Measurements from ENCODE around the gene PDE11A. TPM values are rescaled to one million over a fixed set of nuclear protein-coding genes. Genes with fewer than 3 reads are reported as not detected.

The PDE11A gene
- total and polyA plus RNA-seq, 8 donors: 0.28 to 5.0 (median 1.7) TPM

DNA sequence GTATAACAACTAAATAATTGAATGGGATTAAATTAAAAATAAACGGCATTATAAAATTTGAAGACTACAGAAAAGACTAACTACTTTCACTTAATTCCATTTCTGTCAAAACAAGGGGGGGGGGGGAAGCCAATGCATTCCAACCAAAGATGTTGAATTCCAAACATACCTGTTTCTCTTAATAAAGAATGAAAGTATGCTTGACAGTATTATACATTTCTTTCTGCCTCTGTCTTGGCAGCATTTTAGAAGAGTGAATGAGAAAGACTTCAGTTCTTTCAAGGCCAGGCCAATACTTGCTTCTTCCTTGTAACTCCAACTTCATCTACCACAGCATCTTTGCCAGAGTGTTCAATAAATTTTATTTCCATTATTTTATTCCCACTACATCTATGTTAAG is 65.9 kb downstream of the PDE11A start:
- H3K9me3 ChIP-seq: no peaks in the 10 kb centered on the region
- H3K27me3 ChIP-seq: no peaks in the 10 kb centered on the region
- DNase-seq (no peak), FAIRE-seq (no peak), ATAC-seq (no peak)
- H3K36me3 ChIP-seq: no peaks in the 10 kb centered on the region
- intact Hi-C loops (cut with DNase I): no loop called here
- no peaks in the 10 kb centered on the region for H3K4me1 ChIP-seq
- no peak overlapping the region for H3K27ac ChIP-seq
- TF ChIP-seq, protein P1, sequence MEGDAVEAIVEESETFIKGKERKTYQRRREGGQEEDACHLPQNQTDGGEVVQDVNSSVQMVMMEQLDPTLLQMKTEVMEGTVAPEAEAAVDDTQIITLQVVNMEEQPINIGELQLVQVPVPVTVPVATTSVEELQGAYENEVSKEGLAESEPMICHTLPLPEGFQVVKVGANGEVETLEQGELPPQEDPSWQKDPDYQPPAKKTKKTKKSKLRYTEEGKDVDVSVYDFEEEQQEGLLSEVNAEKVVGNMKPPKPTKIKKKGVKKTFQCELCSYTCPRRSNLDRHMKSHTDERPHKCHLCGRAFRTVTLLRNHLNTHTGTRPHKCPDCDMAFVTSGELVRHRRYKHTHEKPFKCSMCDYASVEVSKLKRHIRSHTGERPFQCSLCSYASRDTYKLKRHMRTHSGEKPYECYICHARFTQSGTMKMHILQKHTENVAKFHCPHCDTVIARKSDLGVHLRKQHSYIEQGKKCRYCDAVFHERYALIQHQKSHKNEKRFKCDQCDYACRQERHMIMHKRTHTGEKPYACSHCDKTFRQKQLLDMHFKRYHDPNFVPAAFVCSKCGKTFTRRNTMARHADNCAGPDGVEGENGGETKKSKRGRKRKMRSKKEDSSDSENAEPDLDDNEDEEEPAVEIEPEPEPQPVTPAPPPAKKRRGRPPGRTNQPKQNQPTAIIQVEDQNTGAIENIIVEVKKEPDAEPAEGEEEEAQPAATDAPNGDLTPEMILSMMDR (IDR thresholded peaks at IDR 0.05): no peak
- H3K4me3 ChIP-seq: no peak overlapping the region
- WGBS, 2 donors: 39 to 64% methylated on average over 1 of the region's 1 CpG

DNA sequence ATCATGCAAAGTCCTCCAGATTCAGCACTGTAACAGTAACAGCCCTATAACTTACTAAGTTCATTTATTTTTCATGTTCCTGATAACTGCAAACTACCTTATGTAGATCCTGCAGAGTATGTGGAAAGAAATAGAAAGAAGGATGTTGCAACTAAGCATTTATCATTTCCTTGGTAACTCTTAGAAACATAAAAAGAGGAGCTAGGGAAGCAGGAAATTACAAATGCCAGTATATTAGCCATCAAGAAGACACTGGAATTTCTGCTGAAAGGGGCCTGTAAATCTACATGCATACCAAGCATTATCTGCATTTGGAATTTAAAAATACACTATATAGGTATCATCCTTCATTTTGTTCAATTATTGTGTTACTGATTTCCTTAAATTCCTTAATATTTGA is 66.8 kb downstream of the PDE11A start:
- intact Hi-C loops (cut with DNase I): no loop called here
- H3K27ac ChIP-seq: no peak overlapping the region
- ATAC-seq (no peak), FAIRE-seq (no peak), DNase-seq (no peak)
- no peak overlapping the region for H3K4me3 ChIP-seq
- H3K4me1 ChIP-seq: no peaks in the 10 kb centered on the region
- no peaks in the 10 kb centered on the region for H3K9me3 ChIP-seq
- no peaks in the 10 kb centered on the region for H3K36me3 ChIP-seq
- TF ChIP-seq, protein P1 (IDR thresholded peaks at IDR 0.05): no peak
- no peaks in the 10 kb centered on the region for H3K27me3 ChIP-seq

DNA sequence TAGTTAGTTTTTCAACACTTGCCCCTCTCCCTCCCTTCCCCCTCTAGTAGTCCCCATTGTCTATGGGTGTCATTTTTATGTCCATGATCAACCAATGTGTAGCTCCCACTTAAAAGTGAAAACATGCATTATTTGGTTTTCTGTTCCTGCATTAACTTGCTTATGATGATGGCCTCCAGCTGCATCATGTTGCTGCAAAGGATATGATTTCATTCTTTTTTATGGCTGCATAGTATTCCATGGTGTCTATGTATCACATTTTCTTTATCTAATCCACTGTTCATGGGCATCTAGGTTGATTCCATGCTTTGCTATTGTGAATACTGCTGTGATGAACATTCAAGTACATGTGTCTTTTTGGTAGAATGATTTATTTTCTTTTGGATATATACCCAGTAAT is 70.5 kb downstream of the PDE11A start:
- no peak for FAIRE-seq
- intact Hi-C loops (cut with DNase I): no loop called here
- TF ChIP-seq, protein P1 (IDR thresholded peaks at IDR 0.05): no peak

DNA sequence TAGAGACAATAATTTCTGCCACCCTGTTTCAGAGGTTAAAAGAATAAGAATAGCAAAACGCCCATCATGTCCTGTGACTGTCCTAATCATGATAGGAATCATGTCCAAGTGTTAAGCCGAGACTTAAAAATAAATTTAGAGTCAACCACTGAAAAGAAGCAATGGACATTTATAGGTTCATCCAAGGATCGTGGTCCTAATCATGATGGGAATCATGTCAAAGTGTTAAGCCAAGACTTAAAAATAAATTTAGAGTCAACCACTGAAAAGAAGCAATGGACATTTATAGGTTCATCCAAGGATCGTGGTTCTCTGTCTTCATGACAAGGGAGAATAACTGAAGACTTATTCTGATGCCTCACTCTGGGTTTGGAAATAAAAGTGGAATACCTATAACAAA is 73.6 kb downstream of the PDE11A start:
- H3K9me3 ChIP-seq: no peaks in the 10 kb centered on the region
- ATAC-seq (no peak), FAIRE-seq (no peak), DNase-seq (no peak)
- no peaks in the 10 kb centered on the region for H3K27me3 ChIP-seq
- H3K4me1 ChIP-seq: no peaks in the 10 kb centered on the region
- 78 to 83% methylated on average over 4 of the region's 4 CpGs for WGBS, 2 donors
- no peak overlapping the region for H3K27ac ChIP-seq
- TF ChIP-seq, protein P1 (IDR thresholded peaks at IDR 0.05): no peak
- intact Hi-C loops (cut with DNase I): no loop called here
- H3K4me3 ChIP-seq: no peak overlapping the region
- H3K36me3 ChIP-seq: no peaks in the 10 kb centered on the region

More for the DNA sequence above, 70.5 kb downstream of the PDE11A start:
- no peak overlapping the region for H3K4me3 ChIP-seq
- no peak overlapping the region for H3K27ac ChIP-seq
- H3K27me3 ChIP-seq: no peaks in the 10 kb centered on the region
- DNase-seq (no peak), ATAC-seq (no peak)
- H3K9me3 ChIP-seq: no peaks in the 10 kb centered on the region
- no peaks in the 10 kb centered on the region for H3K36me3 ChIP-seq
- H3K4me1 ChIP-seq: no peaks in the 10 kb centered on the region

DNA sequence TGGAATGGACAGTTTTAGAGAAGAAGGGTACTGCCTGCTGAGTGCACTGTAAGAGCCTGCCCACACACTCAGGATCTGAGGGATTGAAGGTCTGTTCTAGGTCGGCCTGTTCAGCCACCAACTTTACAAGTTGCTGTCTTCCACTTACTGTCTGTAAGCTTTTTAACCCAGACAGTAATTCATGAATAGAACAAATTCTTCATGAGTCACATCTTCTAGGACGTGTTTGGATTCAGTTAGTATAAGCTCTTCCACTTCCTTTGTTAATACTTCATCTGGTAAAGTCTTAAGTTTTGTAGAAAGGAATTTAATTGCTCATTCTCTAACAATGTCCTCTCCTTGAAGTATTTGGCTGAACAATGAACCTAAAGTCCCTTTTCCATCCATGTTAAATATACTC is 74.6 kb downstream of the PDE11A start:
- WGBS, 2 donors: 76 to 78% methylated on average over 2 of the region's 2 CpGs
- no peak overlapping the region for H3K27ac ChIP-seq
- no peaks in the 10 kb centered on the region for H3K36me3 ChIP-seq
- H3K4me3 ChIP-seq: no peak overlapping the region
- H3K27me3 ChIP-seq: no peaks in the 10 kb centered on the region
- H3K4me1 ChIP-seq: no peaks in the 10 kb centered on the region
- DNase-seq (no peak), FAIRE-seq (no peak), ATAC-seq (no peak)
- TF ChIP-seq, protein P1 (IDR thresholded peaks at IDR 0.05): no peak
- intact Hi-C loops (cut with DNase I): no loop called here
- no peaks in the 10 kb centered on the region for H3K9me3 ChIP-seq

Measured in pancreas (tissue), 10 donors.